Calu3 (cell line): ENCODE results near the gene HGF. TPM values are rescaled to one million over a fixed set of nuclear protein-coding genes. Genes with fewer than 3 reads are reported as not detected.

Source experiments
- BruUV-seq: library from RNA; stranded (reverse); fragments of 400-500 nt; replicated peaks from 2 replicates; lab custom pipeline; 2021; lab: Mats Ljungman, UMichigan
- CTCF ChIA-PET: fragments of 300-600 bp; sonication (Branson Sonifier 250); formaldehyde crosslinking; loops from one replicate; lab custom pipeline; 2022; ENCODE audit warnings: antibody characterized with exemption; lab: Charles Lee
- DNase-seq: peaks from one replicate; pipeline ENCODE4 v3.0.0; 2022
- H3K27ac Mint-ChIP-seq: one replicate; pipeline ENCODE4 v1.8.0; 2022; ENCODE audit warnings: mixed read lengths; ENCODE audit not compliant: unreplicated experiment
- H3K27me3 Mint-ChIP-seq: one replicate; pipeline ENCODE4 v1.8.0; 2022; ENCODE audit warnings: mixed read lengths; ENCODE audit not compliant: unreplicated experiment
- H3K36me3 Mint-ChIP-seq: one replicate; pipeline ENCODE4 v1.8.0; 2022; ENCODE audit warnings: mild to moderate bottlenecking, moderate library complexity, mixed read lengths; ENCODE audit not compliant: insufficient read depth, unreplicated experiment
- H3K4me1 Mint-ChIP-seq: one replicate; pipeline ENCODE4 v1.8.0; 2022; ENCODE audit warnings: mild to moderate bottlenecking, low read depth, mixed read lengths; ENCODE audit not compliant: unreplicated experiment
- H3K4me3 Mint-ChIP-seq: one replicate; pipeline ENCODE4 v1.8.0; 2022; ENCODE audit warnings: mild to moderate bottlenecking, low read depth, moderate library complexity, mixed read lengths; ENCODE audit not compliant: unreplicated experiment
- H3K9me3 Mint-ChIP-seq: one replicate; pipeline ENCODE4 v1.8.0; 2022; ENCODE audit warnings: low read depth, mixed read lengths; ENCODE audit not compliant: unreplicated experiment
- CTCF ChIP-seq: fragments of 200-600 bp; IDR thresholded peaks from one replicate; pipeline ENCODE4 v1.8.0; 2022; ENCODE audit warnings: antibody characterized with exemption; ENCODE audit not compliant: unreplicated experiment
- intact Hi-C: fragments of 100-400 bp; cut with micrococcal nuclease; formaldehyde crosslinking; loops from one replicate; pipeline ENCODE4 v1.10.0; 2022; ENCODE audit not compliant: unreplicated experiment
- total RNA-seq: library from RNA; stranded (reverse); gene quantifications from 2 replicates; pipeline ENCODE4 v1.2.3, GENCODE V29; 2022

Gene HGF
- total RNA-seq, 1 experiment from 2014 or later: not detected

- Mint-ChIP-seq H3K36me3 (no peaks in the 10 kb centered on the region), H3K4me1 (no peaks in the 10 kb centered on the region), H3K27ac (no peak overlapping the region), H3K4me3 (no peak overlapping the region), H3K27me3 (no peaks in the 10 kb centered on the region), H3K9me3 (no peaks in the 10 kb centered on the region)
- CTCF ChIA-PET: no interaction called here
- BruUV-seq: no TSS peak
- no peak for DNase-seq
- TF ChIP-seq CTCF: no peak
- intact Hi-C loops: no loop called here
Observed at GRCh38 chr7:81761821-81762220, 8.0 kb downstream of the HGF start.

- intact Hi-C loops: no loop called here
- H3K4me3 Mint-ChIP-seq: no peak overlapping the region
- no TSS peak for BruUV-seq
- H3K36me3 Mint-ChIP-seq: no peaks in the 10 kb centered on the region
- no peaks in the 10 kb centered on the region for H3K4me1 Mint-ChIP-seq
- no peak for TF ChIP-seq CTCF
- DNase-seq: no peak
- CTCF ChIA-PET: no interaction called here
- H3K9me3 Mint-ChIP-seq: no peaks in the 10 kb centered on the region
- H3K27ac Mint-ChIP-seq: no peak overlapping the region
- no peaks in the 10 kb centered on the region for H3K27me3 Mint-ChIP-seq
Observed at GRCh38 chr7:81761031-81761430, 8.8 kb downstream of the HGF start.

- H3K27ac Mint-ChIP-seq: no peak overlapping the region
- no peak for TF ChIP-seq CTCF
- no peaks in the 10 kb centered on the region for H3K4me1 Mint-ChIP-seq
- no peaks in the 10 kb centered on the region for H3K36me3 Mint-ChIP-seq
- BruUV-seq: no TSS peak
- CTCF ChIA-PET: no interaction called here
- no peaks in the 10 kb centered on the region for H3K27me3 Mint-ChIP-seq
- no peak for DNase-seq
- intact Hi-C loops: no loop called here
- no peaks in the 10 kb centered on the region for H3K9me3 Mint-ChIP-seq
- no peak overlapping the region for H3K4me3 Mint-ChIP-seq
Observed at GRCh38 chr7:81754918-81755696, 14.7 kb downstream of the HGF start.

- H3K27me3 Mint-ChIP-seq: no peaks in the 10 kb centered on the region
- no peak for DNase-seq
- H3K36me3 Mint-ChIP-seq: no peaks in the 10 kb centered on the region
Observed at GRCh38 chr7:81753392-81753791, 16.5 kb downstream of the HGF start.

More at GRCh38 chr7:81753392-81753791, 16.5 kb downstream of the HGF start:
- TF ChIP-seq CTCF: no peak
- H3K27ac Mint-ChIP-seq: no peak overlapping the region
- no peak overlapping the region for H3K4me3 Mint-ChIP-seq
- intact Hi-C loops: no loop called here
- BruUV-seq: no TSS peak
- CTCF ChIA-PET: no interaction called here
- H3K4me1 Mint-ChIP-seq: no peaks in the 10 kb centered on the region
- no peaks in the 10 kb centered on the region for H3K9me3 Mint-ChIP-seq
